SK-N-SH (cell line): ENCODE results near the gene IP6K1. TPM values are rescaled to one million over a fixed set of nuclear protein-coding genes. Genes with fewer than 3 reads are reported as not detected.

Experiments used
- CTCF ChIA-PET: fragments of 300-600, 350-600 bp; formaldehyde crosslinking; extraction: SDS; loops from one replicate; lab custom pipeline; 2021; lab: Yijun Ruan, JAX
- POLR2A ChIA-PET: fragments of 350-600 bp; sonication (Branson Sonifier 250); formaldehyde crosslinking; extraction: SDS; loops from one replicate; lab custom pipeline; 2020; ENCODE audit warnings: antibody characterized with exemption, inconsistent platforms; lab: Yijun Ruan, JAX
- DNase-seq: peaks from one replicate; pipeline ENCODE4 v3.0.0; 2012
- H2AFZ ChIP-seq: fragments of 200-600 bp; sonication (generic); 2 replicates; pipeline ENCODE4 v1.8.1; 2016; ENCODE audit warnings: antibody characterized with exemption, mild to moderate bottlenecking, low read depth
- H3F3A ChIP-seq: fragments of 200-600 bp; sonication (generic); replicated peaks from 2 replicates; pipeline ENCODE3; 2016; ENCODE audit warnings: antibody characterized with exemption, mild to moderate bottlenecking; ENCODE audit not compliant: insufficient read depth
- H3K27ac ChIP-seq, 2 experiments: fragments of 200-500 bp in 1 of 2; fragments of 200-600 bp in 1 of 2; sonication (Bioruptor generic) in 1 of 2; sonication (generic), shearing (Covaris generic) in 1 of 2; 2 replicates each; pipeline versions ENCODE4 v1.5.1 to v1.6.1; 2014 to 2016; ENCODE audit warnings: low read depth in 2 of 2, inconsistent platforms in 1 of 2, low read length in 1 of 2, mild to moderate bottlenecking in 1 of 2, mixed read lengths in 1 of 2
- H3K27me3 ChIP-seq: fragments of 200-600 bp; sonication (generic), shearing (Covaris generic); 2 replicates; pipeline ENCODE4 v1.6.1; 2016; ENCODE audit warnings: mixed run types; ENCODE audit not compliant: insufficient read depth
- H3K36me3 ChIP-seq, 2 experiments: fragments of 200-500 bp in 1 of 2; fragments of 200-600 bp in 1 of 2; sonication (Bioruptor generic) in 1 of 2; sonication (generic) in 1 of 2; replicated peaks in 1 of 2; 2 replicates each; pipeline versions ENCODE3 to v1.5.1; 2014 to 2016; ENCODE audit warnings: low read length in 1 of 2, mild to moderate bottlenecking in 1 of 2; ENCODE audit not compliant: insufficient read depth in 2 of 2, control insufficient read depth in 1 of 2
- H3K4me1 ChIP-seq, 2 experiments: fragments of 200-500 bp in 1 of 2; fragments of 200-600 bp in 1 of 2; sonication (Bioruptor generic) in 1 of 2; sonication (generic), shearing (Covaris generic) in 1 of 2; 2 replicates each; pipeline versions ENCODE4 v1.5.1 to v1.6.1; 2014 to 2016; ENCODE audit warnings: low read depth in 1 of 2, low read length in 1 of 2, mixed run types in 1 of 2; ENCODE audit not compliant: insufficient read depth in 2 of 2, control insufficient read depth in 1 of 2
- H3K4me2 ChIP-seq: fragments of 200-600 bp; sonication (generic), shearing (Covaris generic); 2 replicates; pipeline ENCODE4 v1.6.1; 2017; ENCODE audit warnings: mixed run types
- H3K4me3 ChIP-seq, 2 experiments: fragments of 200-500 bp in 1 of 2; fragments of 200-600 bp in 1 of 2; sonication (Bioruptor generic) in 1 of 2; sonication (generic), shearing (Covaris generic) in 1 of 2; 2 replicates each; pipeline versions ENCODE4 v1.5.1 to v1.8.1; 2014 to 2016; ENCODE audit warnings: low read depth in 2 of 2, inconsistent platforms in 1 of 2, low read length in 1 of 2, mild to moderate bottlenecking in 1 of 2, mixed read lengths in 1 of 2, moderate library complexity in 1 of 2
- H3K79me2 ChIP-seq: fragments of 200-600 bp; sonication (generic); 2 replicates; pipeline ENCODE4 v1.8.1; 2017; ENCODE audit warnings: mild to moderate bottlenecking; ENCODE audit not compliant: insufficient read depth
- H3K9ac ChIP-seq: fragments of 200-600 bp; sonication (generic); 2 replicates; pipeline ENCODE4 v1.6.1; 2017; ENCODE audit warnings: mixed run types
- H3K9me2 ChIP-seq: fragments of 200-600 bp; sonication (generic); 2 replicates; pipeline ENCODE4 v1.6.1; 2017; ENCODE audit warnings: mixed run types
- H3K9me3 ChIP-seq: fragments of 200-600 bp; sonication (generic); 2 replicates; pipeline ENCODE4 v1.6.1; 2017; ENCODE audit warnings: mixed run types, mild to moderate bottlenecking, moderate library complexity
- H4K20me1 ChIP-seq: fragments of 200-600 bp; sonication (generic); 2 replicates; pipeline ENCODE4 v1.6.1; 2017; ENCODE audit warnings: mild to moderate bottlenecking, mixed run types; ENCODE audit not compliant: insufficient read depth
- CHD2 ChIP-seq: fragments of 150-350 bp; IDR thresholded peaks from 2 replicates; pipeline ENCODE4 v1.6.1; 2018; ENCODE audit warnings: low read length; ENCODE audit not compliant: partially characterized antibody
- ELF1 ChIP-seq: IDR thresholded peaks from 2 replicates; pipeline ENCODE4 v1.4.0; 2012
- EP300 ChIP-seq, 2 experiments: IDR thresholded peaks; 2 replicates each; pipeline versions ENCODE4 v1.4.0 to v1.6.1; 2012; ENCODE audit warnings: borderline replicate concordance in 1 of 2, low read depth in 1 of 2, low read length in 1 of 2
- EZH2phosphoT487 ChIP-seq: fragments of 200-600 bp; sonication (generic); IDR thresholded peaks from 2 replicates; pipeline ENCODE4 v1.6.1; 2017; ENCODE audit warnings: low read depth, mixed run types, mild to moderate bottlenecking, antibody characterized with exemption, moderate library complexity, borderline replicate concordance
- FOSL2 ChIP-seq: IDR thresholded peaks from 2 replicates; pipeline ENCODE4 v1.4.0; 2012; ENCODE audit warnings: low read depth, mild to moderate bottlenecking, moderate library complexity, borderline replicate concordance
- FOXM1 ChIP-seq: IDR thresholded peaks from 2 replicates; pipeline ENCODE4 v1.4.0; 2012; ENCODE audit warnings: low read depth, mild to moderate bottlenecking
- GABPA ChIP-seq: IDR thresholded peaks from 2 replicates; pipeline ENCODE4 v1.4.0; 2012; ENCODE audit warnings: low read depth, mild to moderate bottlenecking
- MEF2A ChIP-seq: IDR thresholded peaks from 2 replicates; pipeline ENCODE4 v1.4.0; 2012; ENCODE audit warnings: low read depth, borderline replicate concordance
- RAD21 ChIP-seq: IDR thresholded peaks from 2 replicates; pipeline ENCODE4 v1.6.1; 2012; ENCODE audit warnings: mild to moderate bottlenecking, low read length
- RCOR1 ChIP-seq: fragments of 150-350 bp; IDR thresholded peaks from 2 replicates; pipeline ENCODE4 v1.6.1; 2017; ENCODE audit warnings: antibody characterized with exemption, low read length
- RXRA ChIP-seq: IDR thresholded peaks from 2 replicates; pipeline ENCODE4 v1.4.0; 2012; ENCODE audit warnings: low read depth, mild to moderate bottlenecking, borderline replicate concordance
- TAF1 ChIP-seq: IDR thresholded peaks from 2 replicates; pipeline ENCODE4 v1.6.1; 2012; ENCODE audit warnings: low read depth, mild to moderate bottlenecking, low read length, moderate library complexity, borderline replicate concordance
- TCF12 ChIP-seq: IDR thresholded peaks from 2 replicates; pipeline ENCODE4 v1.4.0; 2012
- TEAD4 ChIP-seq: IDR thresholded peaks from 2 replicates; pipeline ENCODE4 v1.4.0; 2012; ENCODE audit warnings: mild to moderate bottlenecking, borderline replicate concordance; ENCODE audit not compliant: insufficient read depth
- YY1 ChIP-seq: IDR thresholded peaks from 2 replicates; pipeline ENCODE4 v1.4.0; 2012; ENCODE audit warnings: low read depth, mild to moderate bottlenecking
- WGBS: methylation state at CpG from one replicate; pipeline ENCODE4 v1.1.6; 2017; ENCODE audit warnings: low lambda C conversion rate; 5-methylcytosine and 5-hydroxymethylcytosine counted together
- polyA plus RNA-seq, 3 experiments: library from polyadenylated mRNA; depleted of rRNA; stranded (reverse); fragments of >200 nt; gene quantifications; 2 replicates each; pipeline ENCODE4 v1.2.3, GENCODE V29; 2012
- TF ChIP-seq, protein P1 (sequence below): IDR thresholded peaks from 2 replicates; pipeline ENCODE4 v1.4.0; 2012; ENCODE audit warnings: low read depth
- TF ChIP-seq, protein P2 (sequence below): IDR thresholded peaks from 2 replicates; pipeline ENCODE4; 2012
- TF ChIP-seq, protein P3 (sequence below): IDR thresholded peaks from 2 replicates; pipeline ENCODE4 v1.4.0; 2012; ENCODE audit warnings: low read depth, borderline replicate concordance

Gene IP6K1
- polyA plus RNA-seq, 1 of the 3 experiments (the other 2 are of a cell fraction), result 23.3 TPM

DNA sequence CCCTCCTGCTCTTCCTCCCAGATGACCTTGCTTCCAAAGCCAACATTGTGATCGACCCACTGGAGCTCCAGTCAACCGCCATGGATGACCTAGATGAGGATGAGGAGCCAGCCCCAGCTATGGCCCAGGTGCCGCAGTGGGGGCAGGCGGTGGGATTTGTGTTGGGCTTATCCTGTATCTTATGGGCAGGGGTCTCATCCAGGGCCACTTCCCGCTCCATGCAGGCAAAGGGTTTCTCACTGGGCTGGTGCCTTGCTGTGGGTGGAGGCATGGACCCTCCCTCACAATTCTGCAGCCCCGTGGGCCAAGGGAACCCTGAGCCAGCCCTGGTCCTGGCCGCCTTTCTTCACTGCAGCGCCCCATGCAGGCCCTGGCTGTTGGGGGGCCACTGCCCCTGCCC, 81.7 kb downstream of the IP6K1 start:
- Histone ChIP-seq H3K4me3 (no peak overlapping the region), H3K9ac (no peak overlapping the region), H3K79me2 (no peaks in the 10 kb centered on the region), H3K36me3 (peaks cover 0 to 27% of the 10 kb centered on the region in 2 experiments), H3K4me2 (no peak overlapping the region), H2AFZ (no peak overlapping the region), H4K20me1 (no peaks in the 10 kb centered on the region), H3K4me1 (no peaks in the 10 kb centered on the region), H3K27me3 (no peaks in the 10 kb centered on the region), H3K9me3 (no peaks in the 10 kb centered on the region), H3K9me2 (no peaks in the 10 kb centered on the region), H3F3A (no peaks in the 10 kb centered on the region), H3K27ac (no peak overlapping the region)
- 92% methylated on average over 4 of the region's 8 CpGs for WGBS
- POLR2A ChIA-PET, result no interaction called here
- DNase-seq, result no peak
- no peak for TF ChIP-seq FOXM1
- no peak for TF ChIP-seq TCF12
- TF ChIP-seq, protein P1, sequence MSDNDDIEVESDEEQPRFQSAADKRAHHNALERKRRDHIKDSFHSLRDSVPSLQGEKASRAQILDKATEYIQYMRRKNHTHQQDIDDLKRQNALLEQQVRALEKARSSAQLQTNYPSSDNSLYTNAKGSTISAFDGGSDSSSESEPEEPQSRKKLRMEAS, result no peak
- no peak for TF ChIP-seq RCOR1
- no peak for TF ChIP-seq EP300 (IDR thresholded peaks at IDR 0.05; ENCODE audit: borderline replicate concordance in 1 of 2, low read depth in 1 of 2, low read length in 1 of 2)
- TF ChIP-seq, protein P2, sequence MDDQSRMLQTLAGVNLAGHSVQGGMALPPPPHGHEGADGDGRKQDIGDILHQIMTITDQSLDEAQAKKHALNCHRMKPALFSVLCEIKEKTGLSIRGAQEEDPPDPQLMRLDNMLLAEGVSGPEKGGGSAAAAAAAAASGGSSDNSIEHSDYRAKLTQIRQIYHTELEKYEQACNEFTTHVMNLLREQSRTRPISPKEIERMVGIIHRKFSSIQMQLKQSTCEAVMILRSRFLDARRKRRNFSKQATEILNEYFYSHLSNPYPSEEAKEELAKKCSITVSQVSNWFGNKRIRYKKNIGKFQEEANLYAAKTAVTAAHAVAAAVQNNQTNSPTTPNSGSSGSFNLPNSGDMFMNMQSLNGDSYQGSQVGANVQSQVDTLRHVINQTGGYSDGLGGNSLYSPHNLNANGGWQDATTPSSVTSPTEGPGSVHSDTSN, result no peak
- TF ChIP-seq, protein P3, sequence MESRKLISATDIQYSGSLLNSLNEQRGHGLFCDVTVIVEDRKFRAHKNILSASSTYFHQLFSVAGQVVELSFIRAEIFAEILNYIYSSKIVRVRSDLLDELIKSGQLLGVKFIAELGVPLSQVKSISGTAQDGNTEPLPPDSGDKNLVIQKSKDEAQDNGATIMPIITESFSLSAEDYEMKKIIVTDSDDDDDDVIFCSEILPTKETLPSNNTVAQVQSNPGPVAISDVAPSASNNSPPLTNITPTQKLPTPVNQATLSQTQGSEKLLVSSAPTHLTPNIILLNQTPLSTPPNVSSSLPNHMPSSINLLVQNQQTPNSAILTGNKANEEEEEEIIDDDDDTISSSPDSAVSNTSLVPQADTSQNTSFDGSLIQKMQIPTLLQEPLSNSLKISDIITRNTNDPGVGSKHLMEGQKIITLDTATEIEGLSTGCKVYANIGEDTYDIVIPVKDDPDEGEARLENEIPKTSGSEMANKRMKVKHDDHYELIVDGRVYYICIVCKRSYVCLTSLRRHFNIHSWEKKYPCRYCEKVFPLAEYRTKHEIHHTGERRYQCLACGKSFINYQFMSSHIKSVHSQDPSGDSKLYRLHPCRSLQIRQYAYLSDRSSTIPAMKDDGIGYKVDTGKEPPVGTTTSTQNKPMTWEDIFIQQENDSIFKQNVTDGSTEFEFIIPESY, result no peak
- no peak for TF ChIP-seq MEF2A
- no peak for TF ChIP-seq FOSL2
- no peak for TF ChIP-seq CHD2
- no peak for TF ChIP-seq TEAD4
- no peak for TF ChIP-seq ELF1
- TF ChIP-seq GABPA, result no peak
- TF ChIP-seq RXRA, result no peak
- TF ChIP-seq EZH2phosphoT487, result no peak
- no peak for TF ChIP-seq YY1
- TF ChIP-seq RAD21, result no peak
- no peak for TF ChIP-seq TAF1
- CTCF ChIA-PET, result interaction anchor here (1.6 to 8.1 kb wide), 2 partner anchors 14 to 165 kb away, joined by 7 to 76 read pairs; partner anchors contain the start of gene AMIGO3
